Neural progenitor cell (in vitro differentiated cells): Measurements from ENCODE around the gene PCNT. TPM values are rescaled to one million over a fixed set of nuclear protein-coding genes. Genes with fewer than 3 reads are reported as not detected.

Experiments used
- DNase-seq: peaks from one replicate; pipeline ENCODE4 v3.0.0-alpha.2; 2016; ENCODE audit warnings: low spot score
- H2AFZ ChIP-seq: fragments of 200-600 bp; sonication (generic); replicated peaks from 2 replicates; pipeline ENCODE4 v1.6.1; 2016; ENCODE audit warnings: antibody characterized with exemption
- H3F3A ChIP-seq: fragments of 200-600 bp; sonication (generic); 2 replicates; pipeline ENCODE4 v1.6.1; 2016; ENCODE audit warnings: antibody characterized with exemption, low read depth
- H3K27ac ChIP-seq: fragments of 200-600 bp; sonication (generic); 2 replicates; pipeline ENCODE4 v1.5.1; 2016; ENCODE audit warnings: mild to moderate bottlenecking
- H3K27me3 ChIP-seq: fragments of 200-600 bp; sonication (generic); 2 replicates; pipeline ENCODE4 v1.6.1; 2016; ENCODE audit warnings: mild to moderate bottlenecking, moderate library complexity
- H3K36me3 ChIP-seq: fragments of 200-600 bp; sonication (generic); 2 replicates; pipeline ENCODE4 v1.5.1; 2016
- H3K4me1 ChIP-seq: fragments of 200-600 bp; sonication (generic); 2 replicates; pipeline ENCODE4 v1.6.1; 2016; ENCODE audit warnings: mixed run types
- H3K4me2 ChIP-seq: fragments of 200-600 bp; sonication (generic); 2 replicates; pipeline ENCODE4 v1.6.1; 2016
- H3K4me3 ChIP-seq: fragments of 200-600 bp; sonication (generic); 2 replicates; pipeline ENCODE4 v1.5.1; 2016
- H3K79me2 ChIP-seq: fragments of 200-600 bp; sonication (generic); 2 replicates; pipeline ENCODE4 v1.6.1; 2016; ENCODE audit warnings: low read depth
- H3K9ac ChIP-seq: fragments of 200-600 bp; sonication (generic); 2 replicates; pipeline ENCODE4 v1.6.1; 2016
- H3K9me3 ChIP-seq: fragments of 200-600 bp; sonication (generic); 2 replicates; pipeline ENCODE4 v1.5.1; 2016; ENCODE audit warnings: low read depth
- H4K20me1 ChIP-seq: fragments of 200-600 bp; sonication (generic); 2 replicates; pipeline ENCODE4 v1.6.1; 2016; ENCODE audit warnings: low read depth
- H3K27ac Mint-ChIP-seq: 3 replicates; pipeline ENCODE4 v1.8.0; 2021; ENCODE audit warnings: mixed read lengths
- H3K27me3 Mint-ChIP-seq: 2 replicates; pipeline ENCODE4 v1.8.0; 2022; ENCODE audit warnings: low read depth, mild to moderate bottlenecking, inconsistent platforms, moderate library complexity, mixed read lengths; ENCODE audit not compliant: insufficient read depth
- H3K36me3 Mint-ChIP-seq: 3 replicates; pipeline ENCODE4 v1.8.0; 2021; ENCODE audit warnings: mixed read lengths
- H3K4me1 Mint-ChIP-seq: 3 replicates; pipeline ENCODE4 v1.8.0; 2021; ENCODE audit warnings: mixed read lengths
- H3K4me3 Mint-ChIP-seq: 3 replicates; pipeline ENCODE4 v1.8.0; 2021; ENCODE audit warnings: mild to moderate bottlenecking, moderate library complexity, mixed read lengths
- H3K9me3 Mint-ChIP-seq: 3 replicates; pipeline ENCODE4 v1.8.0; 2020; ENCODE audit warnings: mixed read lengths
- EZH2 ChIP-seq: fragments of 200-600 bp; sonication (generic); IDR thresholded peaks from 2 replicates; pipeline ENCODE4 v1.6.1; 2017; ENCODE audit warnings: antibody characterized with exemption, mild to moderate bottlenecking, moderate library complexity
- EZH2phosphoT487 ChIP-seq: fragments of 200-600 bp; sonication (generic); IDR thresholded peaks from 2 replicates; pipeline ENCODE4 v1.6.1; 2017; ENCODE audit warnings: antibody characterized with exemption
- total RNA-seq: library from RNA; depleted of rRNA; stranded (reverse); fragments of >200 nt; gene quantifications from 2 replicates; pipeline ENCODE4 v1.2.3, GENCODE V29; 2015; ENCODE audit warnings: low replicate concordance
- TF ChIP-seq, protein P1 (sequence below): fragments of 200-600 bp; sonication (generic); IDR thresholded peaks from 2 replicates; pipeline ENCODE4 v1.5.1; 2017; ENCODE audit warnings: antibody characterized with exemption, mild to moderate bottlenecking

Gene PCNT
- total RNA-seq, 1 donor from 2014 or later, result 42.0 TPM

DNA sequence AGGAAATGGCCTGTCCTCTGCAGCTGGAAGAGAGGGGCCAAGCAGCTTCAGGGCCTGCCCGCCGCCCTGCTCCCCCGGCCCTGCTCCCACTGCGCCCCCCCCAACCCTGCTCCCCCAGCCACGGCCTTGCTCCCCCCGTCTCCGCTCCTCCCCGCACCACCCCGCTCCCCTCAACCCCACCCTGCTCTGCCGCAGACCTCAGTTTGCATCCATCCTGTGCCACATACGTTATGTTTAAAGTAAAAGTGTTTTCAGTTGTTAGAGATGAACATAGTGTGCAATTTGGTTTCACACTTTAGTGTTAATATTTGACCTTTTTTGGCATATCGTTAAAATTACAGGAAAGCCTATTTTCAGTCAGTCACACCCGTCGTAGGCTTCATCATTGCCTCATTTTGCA lies 100.7 kb downstream of the PCNT start:
- H3K9me3 ChIP-seq, result no peaks in the 10 kb centered on the region
- no peak overlapping the region for H3K4me3 Mint-ChIP-seq
- H3K9ac ChIP-seq, result no peak overlapping the region
- H3K27me3 Mint-ChIP-seq, result no peaks in the 10 kb centered on the region
- H3K9me3 Mint-ChIP-seq, result no peaks in the 10 kb centered on the region
- TF ChIP-seq EZH2phosphoT487 (no peak), EZH2 (no peak)
- TF ChIP-seq, protein P1, sequence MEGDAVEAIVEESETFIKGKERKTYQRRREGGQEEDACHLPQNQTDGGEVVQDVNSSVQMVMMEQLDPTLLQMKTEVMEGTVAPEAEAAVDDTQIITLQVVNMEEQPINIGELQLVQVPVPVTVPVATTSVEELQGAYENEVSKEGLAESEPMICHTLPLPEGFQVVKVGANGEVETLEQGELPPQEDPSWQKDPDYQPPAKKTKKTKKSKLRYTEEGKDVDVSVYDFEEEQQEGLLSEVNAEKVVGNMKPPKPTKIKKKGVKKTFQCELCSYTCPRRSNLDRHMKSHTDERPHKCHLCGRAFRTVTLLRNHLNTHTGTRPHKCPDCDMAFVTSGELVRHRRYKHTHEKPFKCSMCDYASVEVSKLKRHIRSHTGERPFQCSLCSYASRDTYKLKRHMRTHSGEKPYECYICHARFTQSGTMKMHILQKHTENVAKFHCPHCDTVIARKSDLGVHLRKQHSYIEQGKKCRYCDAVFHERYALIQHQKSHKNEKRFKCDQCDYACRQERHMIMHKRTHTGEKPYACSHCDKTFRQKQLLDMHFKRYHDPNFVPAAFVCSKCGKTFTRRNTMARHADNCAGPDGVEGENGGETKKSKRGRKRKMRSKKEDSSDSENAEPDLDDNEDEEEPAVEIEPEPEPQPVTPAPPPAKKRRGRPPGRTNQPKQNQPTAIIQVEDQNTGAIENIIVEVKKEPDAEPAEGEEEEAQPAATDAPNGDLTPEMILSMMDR, result no peak
- peaks cover 10% of the 10 kb centered on the region for H3K4me1 Mint-ChIP-seq
- H3K4me3 ChIP-seq, result no peak overlapping the region
- no peak overlapping the region for H3K4me2 ChIP-seq
- no peaks in the 10 kb centered on the region for H3K36me3 ChIP-seq
- no peak overlapping the region for H2AFZ ChIP-seq
- no peaks in the 10 kb centered on the region for H3K27me3 ChIP-seq
- H3K79me2 ChIP-seq, result no peaks in the 10 kb centered on the region
- H3F3A ChIP-seq, result peaks cover 3% of the 10 kb centered on the region
- peaks cover 4% of the 10 kb centered on the region for H3K4me1 ChIP-seq
- H3K27ac Mint-ChIP-seq, result peak overlapping the region; percentile 90
- H4K20me1 ChIP-seq, result no peaks in the 10 kb centered on the region
- H3K36me3 Mint-ChIP-seq, result peaks cover 10% of the 10 kb centered on the region
- no peak overlapping the region for H3K27ac ChIP-seq
- DNase-seq, result no peak

DNA sequence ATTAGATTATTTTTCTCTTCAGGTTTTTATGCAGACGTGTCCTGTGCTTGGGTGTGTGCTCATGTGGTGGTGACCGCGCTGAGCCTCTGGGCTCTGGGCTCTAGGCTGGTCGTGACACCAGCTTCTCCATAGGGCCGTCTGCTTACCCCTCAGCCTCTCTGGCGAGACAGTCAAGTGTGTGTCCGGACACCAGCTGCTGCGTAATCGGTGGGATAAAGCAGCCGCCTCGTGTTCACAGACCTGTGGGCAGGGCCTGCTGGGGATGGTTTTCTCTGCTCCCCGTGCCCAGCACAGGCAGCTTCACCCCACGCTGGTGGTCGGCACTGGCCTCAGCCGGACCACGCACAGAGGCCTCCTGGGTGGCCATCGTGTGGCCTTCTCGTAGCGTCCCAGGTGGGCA lies 101.1 kb downstream of the PCNT start:
- H3K27ac ChIP-seq, result no peak overlapping the region

DNA sequence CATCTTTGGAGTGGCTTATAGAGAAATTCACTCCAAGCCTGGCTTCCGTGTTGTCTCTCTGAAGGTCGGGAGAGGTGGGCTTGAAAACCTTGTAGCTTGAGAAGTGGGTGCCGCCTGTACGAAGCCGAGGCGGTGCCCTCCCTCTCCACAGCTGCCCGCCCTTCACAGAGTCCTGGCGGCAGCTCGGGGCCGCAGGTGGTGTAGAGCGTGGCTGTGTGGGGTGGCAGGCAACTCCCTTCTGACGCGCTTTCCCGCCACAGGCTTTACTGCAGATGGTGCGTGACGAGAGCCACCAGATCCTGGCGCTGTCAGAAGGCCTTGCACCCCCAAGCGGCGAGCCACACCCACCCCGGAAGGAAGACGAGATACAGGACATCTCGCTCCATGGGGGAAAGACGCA lies 101.6 kb downstream of the PCNT start:
- Histone ChIP-seq H3K79me2 (no peaks in the 10 kb centered on the region), H3F3A (peaks cover 3% of the 10 kb centered on the region), H3K27ac (no peak overlapping the region), H3K4me2 (no peak overlapping the region), H2AFZ (no peak overlapping the region), H4K20me1 (no peaks in the 10 kb centered on the region), H3K36me3 (no peaks in the 10 kb centered on the region), H3K27me3 (no peaks in the 10 kb centered on the region), H3K4me3 (no peak overlapping the region), H3K4me1 (peaks cover 4% of the 10 kb centered on the region), H3K9ac (no peak overlapping the region), H3K9me3 (no peaks in the 10 kb centered on the region)
- peaks cover 9% of the 10 kb centered on the region for H3K36me3 Mint-ChIP-seq
- no peak overlapping the region for H3K4me3 Mint-ChIP-seq
- no peaks in the 10 kb centered on the region for H3K27me3 Mint-ChIP-seq
- no peak for DNase-seq
- TF ChIP-seq, protein P1, result no peak
- TF ChIP-seq EZH2, result no peak
- TF ChIP-seq EZH2phosphoT487, result no peak
- no peak overlapping the region for H3K27ac Mint-ChIP-seq
- no peaks in the 10 kb centered on the region for H3K9me3 Mint-ChIP-seq
- peaks cover 10% of the 10 kb centered on the region for H3K4me1 Mint-ChIP-seq

More for the DNA sequence above, 101.1 kb downstream of the PCNT start:
- DNase-seq, result no peak
- Histone ChIP-seq H2AFZ (no peak overlapping the region), H3K79me2 (no peaks in the 10 kb centered on the region), H3K9me3 (no peaks in the 10 kb centered on the region), H3K4me2 (no peak overlapping the region), H3F3A (peaks cover 3% of the 10 kb centered on the region), H3K9ac (no peak overlapping the region), H3K36me3 (no peaks in the 10 kb centered on the region), H4K20me1 (no peaks in the 10 kb centered on the region), H3K4me3 (no peak overlapping the region), H3K4me1 (peaks cover 4% of the 10 kb centered on the region), H3K27me3 (no peaks in the 10 kb centered on the region)
- peaks cover 13% of the 10 kb centered on the region for H3K36me3 Mint-ChIP-seq
- TF ChIP-seq, protein P1, result no peak
- TF ChIP-seq EZH2, result no peak
- no peak for TF ChIP-seq EZH2phosphoT487
- peaks cover 10% of the 10 kb centered on the region for H3K4me1 Mint-ChIP-seq
- H3K4me3 Mint-ChIP-seq, result no peak overlapping the region
- no peaks in the 10 kb centered on the region for H3K27me3 Mint-ChIP-seq
- no peak overlapping the region for H3K27ac Mint-ChIP-seq
- H3K9me3 Mint-ChIP-seq, result no peaks in the 10 kb centered on the region
